HCT116 (cell line): ENCODE results near the gene NDUFV3.

Source experiments
- CEBPB ChIP-seq: IDR thresholded peaks from 2 replicates; pipeline ENCODE4 v1.6.1; 2012; ENCODE audit warnings: low read depth
- EGR1 ChIP-seq: IDR thresholded peaks from 2 replicates; pipeline ENCODE4 v1.6.1; 2012; ENCODE audit warnings: low read depth
- EZH2 ChIP-seq: fragments of 200-600 bp; sonication (generic); IDR thresholded peaks from 2 replicates; pipeline ENCODE4 v1.6.1; 2017; ENCODE audit warnings: antibody characterized with exemption, mixed run types
- FOSL1 ChIP-seq: IDR thresholded peaks from 2 replicates; pipeline ENCODE4 v1.6.1; 2012; ENCODE audit warnings: low read depth
- POLR2A ChIP-seq: IDR thresholded peaks from 2 replicates; pipeline ENCODE4 v1.7.0; 2011; ENCODE audit warnings: borderline replicate concordance; ENCODE audit not compliant: insufficient read depth, insufficient read length; ENCODE audit errors: extremely low read depth
- POLR2AphosphoS5 ChIP-seq: IDR thresholded peaks from 2 replicates; pipeline ENCODE4 v1.6.1; 2011; ENCODE audit warnings: mild to moderate bottlenecking, low read depth, low read length, moderate library complexity
- SIN3A ChIP-seq: IDR thresholded peaks from 2 replicates; pipeline ENCODE4 v1.6.1; 2012; ENCODE audit warnings: low read depth
- TCF7L2 ChIP-seq: IDR thresholded peaks from 2 replicates; pipeline ENCODE4 v1.7.0; 2011; ENCODE audit warnings: borderline replicate concordance, inconsistent platforms; ENCODE audit not compliant: insufficient read depth, insufficient read length; ENCODE audit errors: extremely low read depth
- ZBTB33 ChIP-seq: IDR thresholded peaks from 2 replicates; pipeline ENCODE4 v1.6.1; 2011; ENCODE audit warnings: mild to moderate bottlenecking, low read length, moderate library complexity; ENCODE audit not compliant: insufficient replicate concordance; ENCODE audit errors: extremely low read depth
- TF ChIP-seq, protein P1 (sequence below), 3 experiments: fragments of 200-600 bp in 1 of 3; sonication (generic) in 1 of 3; IDR thresholded peaks in 2 of 3; conservative IDR thresholded peaks in 1 of 3; 2 replicates each; pipeline ENCODE4 v1.5.1; 2012 to 2017; ENCODE audit warnings: low read depth in 2 of 3, low read length in 2 of 3, antibody characterized with exemption in 1 of 3, borderline replicate concordance in 1 of 3, control low read depth in 1 of 3, mild to moderate bottlenecking in 1 of 3, mixed read lengths in 1 of 3, mixed run types in 1 of 3, moderate library complexity in 1 of 3; ENCODE audit not compliant: insufficient read depth in 1 of 3
- TF ChIP-seq, protein P2 (sequence below): IDR thresholded peaks from 2 replicates; pipeline ENCODE4 v1.6.1; 2012
- TF ChIP-seq, protein P3 (sequence below): IDR thresholded peaks from 2 replicates; pipeline ENCODE4 v1.6.1; 2012; ENCODE audit warnings: low read depth

DNA sequence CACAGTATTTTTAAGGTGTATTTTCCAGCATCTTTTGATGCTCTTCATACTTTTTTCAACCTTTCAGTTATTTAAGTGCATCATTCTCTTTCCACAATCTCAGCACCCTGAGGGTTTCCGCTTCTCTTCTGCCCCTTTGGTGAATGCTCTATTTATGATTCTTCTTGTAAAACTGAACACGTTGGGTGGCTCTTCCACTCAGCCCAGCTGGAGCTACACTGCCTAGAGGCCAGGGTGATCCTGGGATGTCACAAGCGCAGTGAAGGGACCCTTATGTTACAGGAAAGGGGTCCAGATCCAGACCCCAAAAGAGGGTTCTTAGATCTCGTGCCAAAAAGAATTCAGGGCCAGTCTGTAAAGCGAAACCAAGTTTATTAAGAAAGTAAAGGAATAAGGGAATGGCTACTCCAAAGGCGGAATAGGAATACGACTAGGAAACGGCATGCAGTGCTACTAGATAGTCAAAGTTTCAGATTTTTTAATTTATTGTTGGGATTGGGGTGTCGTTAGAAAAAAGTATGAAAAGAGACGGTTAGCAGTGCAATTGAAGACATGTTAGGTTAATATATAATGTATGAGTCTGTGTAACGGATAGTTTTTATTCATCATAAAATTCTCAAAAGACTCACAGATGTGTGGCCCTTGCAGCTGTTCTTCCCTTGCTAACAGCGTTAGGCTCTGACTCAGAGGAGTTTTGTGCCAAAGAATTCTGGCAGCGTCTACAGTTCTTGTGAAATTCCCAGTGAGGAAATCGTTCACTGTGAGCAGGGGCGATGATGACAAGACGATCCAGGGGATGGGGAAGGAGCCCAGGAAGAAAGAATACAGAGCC, 46.7 kb downstream of the NDUFV3 start:
- TF ChIP-seq, protein P1, sequence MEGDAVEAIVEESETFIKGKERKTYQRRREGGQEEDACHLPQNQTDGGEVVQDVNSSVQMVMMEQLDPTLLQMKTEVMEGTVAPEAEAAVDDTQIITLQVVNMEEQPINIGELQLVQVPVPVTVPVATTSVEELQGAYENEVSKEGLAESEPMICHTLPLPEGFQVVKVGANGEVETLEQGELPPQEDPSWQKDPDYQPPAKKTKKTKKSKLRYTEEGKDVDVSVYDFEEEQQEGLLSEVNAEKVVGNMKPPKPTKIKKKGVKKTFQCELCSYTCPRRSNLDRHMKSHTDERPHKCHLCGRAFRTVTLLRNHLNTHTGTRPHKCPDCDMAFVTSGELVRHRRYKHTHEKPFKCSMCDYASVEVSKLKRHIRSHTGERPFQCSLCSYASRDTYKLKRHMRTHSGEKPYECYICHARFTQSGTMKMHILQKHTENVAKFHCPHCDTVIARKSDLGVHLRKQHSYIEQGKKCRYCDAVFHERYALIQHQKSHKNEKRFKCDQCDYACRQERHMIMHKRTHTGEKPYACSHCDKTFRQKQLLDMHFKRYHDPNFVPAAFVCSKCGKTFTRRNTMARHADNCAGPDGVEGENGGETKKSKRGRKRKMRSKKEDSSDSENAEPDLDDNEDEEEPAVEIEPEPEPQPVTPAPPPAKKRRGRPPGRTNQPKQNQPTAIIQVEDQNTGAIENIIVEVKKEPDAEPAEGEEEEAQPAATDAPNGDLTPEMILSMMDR (IDR thresholded peaks at IDR 0.05 in 2 of 3, conservative IDR thresholded peaks at IDR 0.05 in 1 of 3; ENCODE audit: borderline replicate concordance in 1 of 3, insufficient read depth in 1 of 3, low read depth in 2 of 3, low read length in 2 of 3): no peak
- TF ChIP-seq EZH2 (no peak), CEBPB (no peak), TCF7L2 (no peak), SIN3A (no peak), FOSL1 (no peak), POLR2AphosphoS5 (no peak), EGR1 (no peak), POLR2A (no peak), ZBTB33 (no peak)
- TF ChIP-seq, protein P2, sequence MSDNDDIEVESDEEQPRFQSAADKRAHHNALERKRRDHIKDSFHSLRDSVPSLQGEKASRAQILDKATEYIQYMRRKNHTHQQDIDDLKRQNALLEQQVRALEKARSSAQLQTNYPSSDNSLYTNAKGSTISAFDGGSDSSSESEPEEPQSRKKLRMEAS: no peak
- TF ChIP-seq, protein P3, sequence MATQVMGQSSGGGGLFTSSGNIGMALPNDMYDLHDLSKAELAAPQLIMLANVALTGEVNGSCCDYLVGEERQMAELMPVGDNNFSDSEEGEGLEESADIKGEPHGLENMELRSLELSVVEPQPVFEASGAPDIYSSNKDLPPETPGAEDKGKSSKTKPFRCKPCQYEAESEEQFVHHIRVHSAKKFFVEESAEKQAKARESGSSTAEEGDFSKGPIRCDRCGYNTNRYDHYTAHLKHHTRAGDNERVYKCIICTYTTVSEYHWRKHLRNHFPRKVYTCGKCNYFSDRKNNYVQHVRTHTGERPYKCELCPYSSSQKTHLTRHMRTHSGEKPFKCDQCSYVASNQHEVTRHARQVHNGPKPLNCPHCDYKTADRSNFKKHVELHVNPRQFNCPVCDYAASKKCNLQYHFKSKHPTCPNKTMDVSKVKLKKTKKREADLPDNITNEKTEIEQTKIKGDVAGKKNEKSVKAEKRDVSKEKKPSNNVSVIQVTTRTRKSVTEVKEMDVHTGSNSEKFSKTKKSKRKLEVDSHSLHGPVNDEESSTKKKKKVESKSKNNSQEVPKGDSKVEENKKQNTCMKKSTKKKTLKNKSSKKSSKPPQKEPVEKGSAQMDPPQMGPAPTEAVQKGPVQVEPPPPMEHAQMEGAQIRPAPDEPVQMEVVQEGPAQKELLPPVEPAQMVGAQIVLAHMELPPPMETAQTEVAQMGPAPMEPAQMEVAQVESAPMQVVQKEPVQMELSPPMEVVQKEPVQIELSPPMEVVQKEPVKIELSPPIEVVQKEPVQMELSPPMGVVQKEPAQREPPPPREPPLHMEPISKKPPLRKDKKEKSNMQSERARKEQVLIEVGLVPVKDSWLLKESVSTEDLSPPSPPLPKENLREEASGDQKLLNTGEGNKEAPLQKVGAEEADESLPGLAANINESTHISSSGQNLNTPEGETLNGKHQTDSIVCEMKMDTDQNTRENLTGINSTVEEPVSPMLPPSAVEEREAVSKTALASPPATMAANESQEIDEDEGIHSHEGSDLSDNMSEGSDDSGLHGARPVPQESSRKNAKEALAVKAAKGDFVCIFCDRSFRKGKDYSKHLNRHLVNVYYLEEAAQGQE: no peak
